Endodermal cell (in vitro differentiated cells): ENCODE measurements around the gene UBL4B. TPM values are rescaled to one million over a fixed set of nuclear protein-coding genes. Genes with fewer than 3 reads are reported as not detected.

Source experiments
- DNase-seq: peaks from one replicate; pipeline ENCODE4 v3.0.0-alpha.2; 2017
- H3K27ac ChIP-seq: 2 replicates; pipeline ENCODE4 v1.5.1; 2013; ENCODE audit warnings: mild to moderate bottlenecking, low read depth, low read length, moderate library complexity
- H3K27me3 ChIP-seq: 2 replicates; pipeline ENCODE4 v1.6.1; 2013; ENCODE audit warnings: mild to moderate bottlenecking, low read length, moderate library complexity; ENCODE audit not compliant: insufficient read depth, control insufficient read depth, poor library complexity, severe bottlenecking
- H3K36me3 ChIP-seq: 2 replicates; pipeline ENCODE4 v1.7.0; 2013; ENCODE audit warnings: mild to moderate bottlenecking, low read length, moderate library complexity; ENCODE audit not compliant: control insufficient read depth, insufficient read depth
- H3K4me1 ChIP-seq: one replicate; pipeline ENCODE4 v1.7.0; 2013; ENCODE audit warnings: low read length; ENCODE audit not compliant: control insufficient read depth, insufficient read depth
- H3K4me3 ChIP-seq: 2 replicates; pipeline ENCODE4 v1.5.1; 2013; ENCODE audit warnings: mild to moderate bottlenecking, low read length, moderate library complexity
- H3K9ac ChIP-seq: 2 replicates; pipeline ENCODE4 v1.6.1; 2013; ENCODE audit warnings: mild to moderate bottlenecking, low read length, moderate library complexity; ENCODE audit not compliant: poor library complexity, severe bottlenecking; ENCODE audit errors: extremely low read depth
- H3K9me3 ChIP-seq: 2 replicates; pipeline ENCODE4 v1.6.1; 2013; ENCODE audit warnings: mild to moderate bottlenecking, low read length, moderate library complexity; ENCODE audit not compliant: control insufficient read depth
- H3K27ac Mint-ChIP-seq: 2 replicates; pipeline ENCODE4 v1.8.0; 2020; ENCODE audit warnings: mixed read lengths
- H3K27me3 Mint-ChIP-seq: 2 replicates; pipeline ENCODE4 v1.8.0; 2021; ENCODE audit warnings: mild to moderate bottlenecking, mixed read lengths; ENCODE audit not compliant: insufficient read depth
- H3K36me3 Mint-ChIP-seq: 2 replicates; pipeline ENCODE4 v1.8.0; 2020; ENCODE audit warnings: low read depth, mixed read lengths
- H3K4me1 Mint-ChIP-seq: 2 replicates; pipeline ENCODE4 v1.8.0; 2020; ENCODE audit warnings: mixed read lengths
- H3K4me3 Mint-ChIP-seq: 2 replicates; pipeline ENCODE4 v1.8.0; 2020; ENCODE audit warnings: mild to moderate bottlenecking, moderate library complexity, mixed read lengths
- H3K9me3 Mint-ChIP-seq: 2 replicates; pipeline ENCODE4 v1.8.0; 2020; ENCODE audit warnings: mild to moderate bottlenecking, mixed read lengths
- CTCF ChIP-seq: fragments of 200-600 bp; sonication (generic); conservative IDR thresholded peaks from 2 replicates; pipeline ENCODE4 v1.5.0; 2021; ENCODE audit warnings: antibody characterized with exemption, mild to moderate bottlenecking
- WGBS, 2 experiments: methylation state at CpG; one replicate each; pipeline versions ENCODE4 v1.1.5 to v1.1.7; 2013; ENCODE audit warnings: missing lambda C conversion rate in 2 of 2, mixed read lengths in 1 of 2; ENCODE audit not compliant: insufficient coverage in 1 of 2, insufficient read length in 1 of 2; 5-methylcytosine and 5-hydroxymethylcytosine counted together
- total RNA-seq, 2 donors: library from RNA; stranded (reverse); fragmentation: NEBNext Ultra II Directional in 1 of 2; extraction: Animal tissue kit (Norgen Biotek cat#: 25700) in 1 of 2; gene quantifications; 2 replicates in 1 of 2; 3 replicates in 1 of 2; pipeline ENCODE4 v1.2.1, GENCODE V29; 2021

The UBL4B gene
- total RNA-seq, 2 donors from 2014 or later = not detected

DNA sequence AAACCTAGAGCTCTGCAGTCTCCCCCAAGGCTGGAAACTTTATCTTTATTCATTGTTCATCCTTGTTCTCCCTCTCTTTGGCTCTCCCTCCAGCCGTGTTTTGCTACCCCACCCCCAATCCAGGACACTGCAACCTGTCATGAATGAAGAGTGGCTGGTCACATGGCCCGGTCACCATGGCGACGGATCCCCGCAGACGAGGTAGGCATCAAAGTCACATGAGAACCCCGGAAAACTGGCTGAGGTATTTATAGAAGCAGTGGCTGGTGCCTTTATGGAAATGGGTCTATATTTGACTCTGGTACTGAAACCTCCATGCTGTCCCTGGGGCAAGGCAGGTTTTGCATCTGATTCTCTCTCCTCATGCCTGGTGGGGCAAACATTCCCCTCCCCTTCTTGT is 24.7 kb downstream of the UBL4B start:
- 13 to 25% methylated on average over 1 to 7 of the region's 7 CpGs for WGBS, 2 experiments
- Mint-ChIP-seq H3K4me3 (no peak overlapping the region), H3K27ac (no peak overlapping the region)

DNA sequence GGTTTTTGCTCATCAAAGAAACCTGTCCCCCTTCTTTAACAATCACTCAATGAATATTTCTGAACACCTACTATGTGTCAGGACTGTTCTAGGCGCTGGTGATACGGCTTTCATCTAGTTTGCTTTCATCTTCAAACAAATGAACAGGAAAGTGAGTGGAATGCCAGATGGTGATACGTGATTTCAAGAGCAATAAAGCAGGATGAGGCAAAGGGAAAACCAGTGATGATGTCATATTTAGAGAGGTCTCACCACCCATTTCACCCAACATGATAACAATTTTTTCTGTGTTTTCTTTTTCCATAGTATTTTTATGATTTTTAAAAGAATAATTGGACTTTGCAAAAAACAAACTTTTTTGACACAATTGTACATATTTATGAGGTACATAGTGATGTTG is 26.7 kb downstream of the UBL4B start:
- peaks cover 18% of the 10 kb centered on the region for H3K27me3 Mint-ChIP-seq
- H3K27ac Mint-ChIP-seq = no peak overlapping the region
- H3K9me3 Mint-ChIP-seq = no peaks in the 10 kb centered on the region
- H3K27ac ChIP-seq = no peak overlapping the region
- H3K4me3 ChIP-seq = no peak overlapping the region
- H3K36me3 ChIP-seq = no peaks in the 10 kb centered on the region
- no peak overlapping the region for H3K9ac ChIP-seq
- H3K4me3 Mint-ChIP-seq = no peak overlapping the region
- peaks cover 38% of the 10 kb centered on the region for H3K4me1 Mint-ChIP-seq
- peaks cover 18% of the 10 kb centered on the region for H3K4me1 ChIP-seq
- H3K36me3 Mint-ChIP-seq = no peaks in the 10 kb centered on the region
- H3K27me3 ChIP-seq = peaks cover 67% of the 10 kb centered on the region
- DNase-seq = no peak
- 92% methylated on average over 3 of the region's 3 CpGs; no CpG with 5 or more reads in 1 of the 2 experiments for WGBS, 2 experiments
- no peaks in the 10 kb centered on the region for H3K9me3 ChIP-seq
- no peak for TF ChIP-seq CTCF

More for the DNA sequence above, 24.7 kb downstream of the UBL4B start:
- Histone ChIP-seq H3K4me3 (no peak overlapping the region), H3K27me3 (peaks cover 47% of the 10 kb centered on the region), H3K4me1 (peaks cover 18% of the 10 kb centered on the region), H3K9ac (no peak overlapping the region), H3K36me3 (no peaks in the 10 kb centered on the region), H3K27ac (peak overlapping the region; percentile 36), H3K9me3 (no peaks in the 10 kb centered on the region)
- peak; percentile 88 for DNase-seq
- H3K36me3 Mint-ChIP-seq = no peaks in the 10 kb centered on the region
- H3K4me1 Mint-ChIP-seq = peaks cover 38% of the 10 kb centered on the region
- H3K9me3 Mint-ChIP-seq = no peaks in the 10 kb centered on the region
- no peak for TF ChIP-seq CTCF
- peaks cover 22% of the 10 kb centered on the region for H3K27me3 Mint-ChIP-seq

- H3K9ac ChIP-seq = no peak overlapping the region
- no peak for DNase-seq
- H3K9me3 Mint-ChIP-seq = no peaks in the 10 kb centered on the region
- H3K27me3 Mint-ChIP-seq = peaks cover 6% of the 10 kb centered on the region
- TF ChIP-seq CTCF = no peak
- peaks cover 96% of the 10 kb centered on the region for H3K27me3 ChIP-seq
- no peaks in the 10 kb centered on the region for H3K9me3 ChIP-seq
- no peaks in the 10 kb centered on the region for H3K36me3 ChIP-seq
- H3K27ac ChIP-seq = no peak overlapping the region
- no peak overlapping the region for H3K27ac Mint-ChIP-seq
- peaks cover 8% of the 10 kb centered on the region for H3K4me1 Mint-ChIP-seq
- WGBS, 2 experiments = 43 to 86% methylated on average over 1 to 3 of the region's 3 CpGs
- H3K4me3 ChIP-seq = no peak overlapping the region
- H3K4me1 ChIP-seq = no peaks in the 10 kb centered on the region
- H3K36me3 Mint-ChIP-seq = no peaks in the 10 kb centered on the region
- H3K4me3 Mint-ChIP-seq = no peak overlapping the region
Observed at GRCh38 chr1:110144366-110144765, 32.1 kb downstream of the UBL4B start.
